HepG2 (cell line): ENCODE data around the gene RCBTB1. TPM values are rescaled to one million over a fixed set of nuclear protein-coding genes. Genes with fewer than 3 reads are reported as not detected.

Source experiments
- ATAC-seq: fragments of 200-7000 bp; cut with Tn5 transposase; 3 replicates; pipeline ENCODE4 v1.9.1; 2020; ENCODE audit warnings: mild to moderate bottlenecking, moderate library complexity
- BruUV-seq: library from RNA; stranded (reverse); fragments of 400-500 nt; replicated peaks from 2 replicates; lab custom pipeline; 2021; lab: Mats Ljungman, UMichigan
- CTCF ChIA-PET: fragments of 300-600 bp; formaldehyde crosslinking; extraction: SDS; loops from one replicate; lab custom pipeline; 2021; ENCODE audit warnings: low total read pairs, inconsistent platforms, low intra/inter-chr PET ratio; lab: Yijun Ruan, JAX
- POLR2A ChIA-PET: fragments of 350-600 bp; sonication (Branson Sonifier 250); formaldehyde crosslinking; loops from one replicate; lab custom pipeline; 2020; ENCODE audit warnings: antibody characterized with exemption, inconsistent platforms; lab: Yijun Ruan, JAX
- DNase-seq: peaks from one replicate; pipeline ENCODE4 v3.0.0-alpha.2; 2015; ENCODE audit warnings: low spot score
- FAIRE-seq: peaks from 3 replicates; lab custom pipeline; 2011; peaks lifted over from hg19 to GRCh38; lab: Jason Lieb, UNC
- H2AFZ ChIP-seq: one replicate; pipeline ENCODE4 v1.6.1; 2011; ENCODE audit warnings: low read length, inconsistent platforms
- H3K27ac ChIP-seq: fragments of 300-600 bp; 3 replicates; pipeline ENCODE4 v1.8.0; 2011; ENCODE audit warnings: mixed run types, mild to moderate bottlenecking, mixed read lengths, low read length, inconsistent platforms; ENCODE audit not compliant: insufficient read depth; ENCODE audit errors: extremely low read length
- H3K27me3 ChIP-seq, 2 experiments: fragments of 200-600 bp in 1 of 2; 2 replicates in 1 of 2; 3 replicates in 1 of 2; pipeline versions ENCODE4 v1.6.0 to v1.8.0; 2011; ENCODE audit warnings: low read length in 2 of 2, mild to moderate bottlenecking in 2 of 2, moderate library complexity in 2 of 2, inconsistent platforms in 1 of 2; ENCODE audit not compliant: insufficient read depth in 2 of 2, control insufficient read depth in 1 of 2
- H3K36me3 ChIP-seq, 2 experiments: fragments of 200-600 bp in 1 of 2; replicated peaks in 1 of 2; 2 replicates in 1 of 2; 3 replicates in 1 of 2; pipeline versions ENCODE4 v1.5.1 to v1.8.0; 2011; ENCODE audit warnings: low read length in 2 of 2, inconsistent platforms in 1 of 2; ENCODE audit not compliant: insufficient read depth in 2 of 2, control insufficient read depth in 1 of 2
- H3K4me1 ChIP-seq: 2 replicates; pipeline ENCODE4 v1.5.1; 2012; ENCODE audit warnings: low read length, inconsistent platforms; ENCODE audit not compliant: insufficient read depth
- H3K4me2 ChIP-seq: 2 replicates; pipeline ENCODE4 v1.6.0; 2011; ENCODE audit warnings: low read depth, low read length, inconsistent platforms
- H3K4me3 ChIP-seq, 3 experiments: fragments of 200-600 bp in 1 of 3; sonication (generic), shearing (Covaris generic) in 1 of 3; replicated peaks in 1 of 3; 2 replicates each; pipeline ENCODE4 v1.5.1; 2011 to 2016; ENCODE audit warnings: low read length in 3 of 3, inconsistent platforms in 2 of 3, low read depth in 2 of 3, mild to moderate bottlenecking in 2 of 3, control low read depth in 1 of 3, mixed read lengths in 1 of 3; ENCODE audit not compliant: insufficient read depth in 1 of 3
- H3K79me2 ChIP-seq: one replicate; pipeline ENCODE4 v1.6.1; 2011; ENCODE audit warnings: low read length, inconsistent platforms; ENCODE audit not compliant: insufficient read depth
- H3K9ac ChIP-seq: 2 replicates; pipeline ENCODE4 v1.6.0; 2011; ENCODE audit warnings: mild to moderate bottlenecking, low read depth, low read length, inconsistent platforms; ENCODE audit not compliant: insufficient read depth
- H3K9me3 ChIP-seq: 2 replicates; pipeline ENCODE4 v1.5.1; 2012; ENCODE audit warnings: mild to moderate bottlenecking, low read length
- H4K20me1 ChIP-seq: 2 replicates; pipeline ENCODE4 v1.6.0; 2011; ENCODE audit warnings: inconsistent platforms, mild to moderate bottlenecking, low read length, moderate library complexity; ENCODE audit not compliant: insufficient read depth
- CHD2 ChIP-seq: IDR thresholded peaks from 2 replicates; pipeline ENCODE4 v1.6.1; 2011; ENCODE audit warnings: low read depth, low read length, improper control_type of control experiment
- MLX ChIP-seq: IDR thresholded peaks from 2 replicates; pipeline ENCODE4 v1.6.1; 2016
- TFE3 ChIP-seq: IDR thresholded peaks from 2 replicates; pipeline ENCODE4 v1.6.1; 2016
- ZNF10 ChIP-seq: sonication (generic); formaldehyde crosslinking; IDR thresholded peaks from 2 replicates; pipeline ENCODE4 v1.4.0; 2020; ENCODE audit warnings: mild to moderate bottlenecking, low read depth, missing genetic modification reagents, borderline replicate concordance
- ZNF510 ChIP-seq: sonication (generic); formaldehyde crosslinking; IDR thresholded peaks from 2 replicates; pipeline ENCODE4 v1.4.0; 2020; ENCODE audit warnings: low read depth, mild to moderate bottlenecking, missing genetic modification reagents
- ZNF564 ChIP-seq: sonication (generic); formaldehyde crosslinking; IDR thresholded peaks from 2 replicates; pipeline ENCODE4 v1.8.1; 2023; ENCODE audit warnings: mild to moderate bottlenecking, missing genetic modification reagents
- ZNF614 ChIP-seq: IDR thresholded peaks from 2 replicates; pipeline ENCODE4 v1.6.1; 2018; ENCODE audit warnings: missing biosample characterization, missing genetic modification reagents, inconsistent platforms, borderline replicate concordance
- WGBS: methylation state at CpG from one replicate; pipeline ENCODE4 v1.1.6; 2017; ENCODE audit warnings: low lambda C conversion rate; 5-methylcytosine and 5-hydroxymethylcytosine counted together
- in situ Hi-C: cut with HindIII; loops from 2 replicates; pipeline ENCODE4 v1.10.0; 2017; ENCODE audit warnings: low pct_unique_long_range_greater_than_20kb; ENCODE audit not compliant: extremely low pct_ligation_motif_present
- intact Hi-C: fragments of 100-400 bp; cut with micrococcal nuclease; formaldehyde crosslinking; loops from one replicate; pipeline ENCODE4 v1.10.0; 2022; ENCODE audit not compliant: unreplicated experiment
- polyA plus RNA-seq, 8 experiments: library from polyadenylated mRNA; depleted of rRNA in 3 of 8; stranded (reverse) in 7 of 8; unstranded in 1 of 8; fragments of >200 nt; fragmentation: Illumina TruSeq in 4 of 8; extraction: Trizol in 4 of 8; gene quantifications; 2 replicates each; pipeline versions ENCODE4 v1.2.1 to v1.2.3, GENCODE V29; 2011 to 2016; ENCODE audit warnings: low read depth in 4 of 8, missing spikeins in 1 of 8, mixed read lengths in 1 of 8; ENCODE audit not compliant: insufficient read depth in 1 of 8
- total RNA-seq, 5 experiments: library from RNA; depleted of rRNA; stranded (reverse); fragments of >200 nt; fragmentation: Illumina TruSeq; extraction: Trizol; gene quantifications; 2 replicates each; pipeline ENCODE4 v1.2.3, GENCODE V29; 2016; ENCODE audit warnings: low read depth in 1 of 5
- TF ChIP-seq, protein P1 (sequence below): sonication (generic); formaldehyde crosslinking; IDR thresholded peaks from 2 replicates; pipeline ENCODE4 v1.4.0; 2020; ENCODE audit warnings: missing genetic modification reagents; ENCODE audit errors: not compliant biosample characterization

Gene RCBTB1
- total and polyA plus RNA-seq, 2 of the 13 experiments (the other 11 are each of a cell fraction or from before 2014, with no cell fraction given): 13.4 to 21.6 TPM

- no peak for TF ChIP-seq MLX (CRISPR knock-in tag)
- no peak for TF ChIP-seq ZNF564 (CRISPR knock-in tag)
- TF ChIP-seq CHD2: no peak
- peaks cover 6 to 33% of the 10 kb centered on the region in 2 experiments for H3K36me3 ChIP-seq
- H4K20me1 ChIP-seq: no peaks in the 10 kb centered on the region
- intact Hi-C loops: no loop called here
- no peak overlapping the region for H2AFZ ChIP-seq
- no peaks in the 10 kb centered on the region for H3K9me3 ChIP-seq
- H3K4me2 ChIP-seq: no peak overlapping the region
- H3K4me3 ChIP-seq: no peak overlapping the region
- no peak for ATAC-seq
- 89% methylated on average over 7 of the region's 7 CpGs for WGBS
- H3K9ac ChIP-seq: no peak overlapping the region
- FAIRE-seq: no peak
- in situ Hi-C loops: no loop called here
- no TSS peak for BruUV-seq
- ChIA-PET CTCF (no interaction called here), POLR2A (no interaction called here)
- no peaks in the 10 kb centered on the region for H3K27me3 ChIP-seq
- no peaks in the 10 kb centered on the region for H3K79me2 ChIP-seq
- no peak for DNase-seq
- H3K27ac ChIP-seq: no peak overlapping the region
- no peaks in the 10 kb centered on the region for H3K4me1 ChIP-seq
Observed at GRCh38 chr13:49536144-49536873, 49.0 kb downstream of the RCBTB1 start.

DNA sequence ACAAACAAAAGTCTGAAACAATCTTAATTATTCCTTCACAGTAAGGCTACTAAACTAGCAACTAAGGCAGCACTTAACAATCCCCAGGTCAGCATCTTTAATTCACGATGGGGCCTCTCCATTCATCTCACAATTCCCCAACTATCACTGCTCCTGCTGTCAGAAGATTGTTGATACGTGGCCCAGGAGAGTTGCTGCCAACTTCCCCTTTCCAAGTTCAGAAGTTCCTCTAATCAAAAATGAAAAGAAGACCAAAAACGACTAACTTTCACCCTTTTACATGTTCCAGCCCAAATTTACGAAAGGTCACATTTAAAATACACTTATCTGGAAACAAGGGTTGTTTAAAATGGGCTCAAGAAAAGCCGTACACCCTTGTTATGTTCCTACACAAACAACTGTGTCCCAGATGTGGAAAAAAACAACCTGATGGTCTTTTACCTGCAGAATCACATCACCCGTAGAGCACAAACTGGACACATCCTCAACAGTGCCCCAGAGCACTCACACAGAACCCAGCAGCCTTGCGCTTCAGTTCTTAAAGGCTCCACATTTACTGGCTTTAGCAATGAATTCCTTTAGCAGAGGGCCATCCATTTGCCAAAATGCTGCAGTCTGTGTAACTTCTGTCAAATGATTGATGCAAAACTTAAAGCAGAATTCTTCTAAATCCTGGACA lies 51.6 kb downstream of the RCBTB1 start:
- WGBS: 77% methylated on average over 7 of the region's 7 CpGs
- Histone ChIP-seq H3K27ac (no peak overlapping the region), H3K9ac (no peak overlapping the region), H3K4me2 (no peak overlapping the region), H3K9me3 (no peaks in the 10 kb centered on the region), H3K79me2 (no peaks in the 10 kb centered on the region), H2AFZ (no peak overlapping the region), H4K20me1 (no peaks in the 10 kb centered on the region), H3K4me3 (no peak overlapping the region), H3K4me1 (no peaks in the 10 kb centered on the region), H3K36me3 (peaks cover 2 to 15% of the 10 kb centered on the region in 2 experiments; a peak in 4 of 5 replicates), H3K27me3 (no peaks in the 10 kb centered on the region)
- BruUV-seq: no TSS peak
- POLR2A ChIA-PET: no interaction called here
- no peak for ATAC-seq
- intact Hi-C loops: no loop called here
- no peak for DNase-seq
- no peak for TF ChIP-seq ZNF10 (CRISPR knock-in tag)
- no peak for TF ChIP-seq ZNF614 (CRISPR knock-in tag)
- TF ChIP-seq TFE3 (CRISPR knock-in tag): no peak
- TF ChIP-seq ZNF510 (CRISPR knock-in tag): no peak
- TF ChIP-seq, protein P1, sequence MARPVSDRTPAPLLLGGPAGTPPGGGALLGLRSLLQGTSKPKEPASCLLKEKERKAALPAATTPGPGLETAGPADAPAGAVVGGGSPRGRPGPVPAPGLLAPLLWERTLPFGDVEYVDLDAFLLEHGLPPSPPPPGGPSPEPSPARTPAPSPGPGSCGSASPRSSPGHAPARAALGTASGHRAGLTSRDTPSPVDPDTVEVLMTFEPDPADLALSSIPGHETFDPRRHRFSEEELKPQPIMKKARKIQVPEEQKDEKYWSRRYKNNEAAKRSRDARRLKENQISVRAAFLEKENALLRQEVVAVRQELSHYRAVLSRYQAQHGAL (CRISPR knock-in tag): no peak
- no peak for FAIRE-seq
- CTCF ChIA-PET: no interaction called here
- in situ Hi-C loops: no loop called here
